A549 (cell line): ENCODE data around the gene PRDX5. TPM values are rescaled to one million over a fixed set of nuclear protein-coding genes. Genes with fewer than 3 reads are reported as not detected.
A peak's percentile ranks its signal among the peaks of the same experiment; 100 is the strongest.

ENCODE experiments used
- ATAC-seq, 2 experiments: fragments of 200-7000 bp in 1 of 2; fragments of >200 bp in 1 of 2; cut with Nextera tagmentation in 1 of 2; cut with Tn5 transposase in 1 of 2; 3 replicates each; pipeline versions ENCODE4 v1.8.0 to v1.9.1; 2018 to 2020; ENCODE audit warnings: mild to moderate bottlenecking in 1 of 2, moderate library complexity in 1 of 2
- CTCF ChIA-PET: fragments of 300-600 bp; sonication (Branson Sonifier 250); formaldehyde crosslinking; extraction: SDS; loops from one replicate; lab custom pipeline; 2021; ENCODE audit warnings: antibody characterized with exemption, inconsistent platforms; lab: Yijun Ruan, JAX
- POLR2A ChIA-PET: fragments of 350-600 bp; formaldehyde crosslinking; extraction: SDS; loops from one replicate; lab custom pipeline; 2021; ENCODE audit warnings: antibody characterized with exemption, inconsistent platforms; lab: Yijun Ruan, JAX
- DNase-seq, 2 experiments: peaks; one replicate each; pipeline versions ENCODE4 v3.0.0 to v3.0.0-alpha.2; 2011 to 2016; ENCODE audit warnings: low read depth in 1 of 2, low spot score in 1 of 2
- FAIRE-seq: peaks from 2 replicates; lab custom pipeline; 2011; peaks lifted over from hg19 to GRCh38; lab: Jason Lieb, UNC
- H3K27ac ChIP-seq, 2 experiments: fragments of >200 bp; sonication (Bioruptor Twin); formaldehyde crosslinking; 3 replicates each; pipeline ENCODE4 v1.5.1; 2016 to 2017
- H3K4me1 ChIP-seq: fragments of >200 bp; sonication (Bioruptor Twin); formaldehyde crosslinking; 3 replicates; pipeline ENCODE4 v1.6.1; 2016
- H3K4me2 ChIP-seq: fragments of >200 bp; sonication (Bioruptor Twin); formaldehyde crosslinking; 3 replicates; pipeline ENCODE4 v1.6.1; 2016
- H3K4me3 ChIP-seq: fragments of >200 bp; sonication (Bioruptor Twin); formaldehyde crosslinking; 3 replicates; pipeline ENCODE4 v1.5.1; 2016
- H3K9me3 ChIP-seq: fragments of >200 bp; sonication (Bioruptor Twin); formaldehyde crosslinking; 3 replicates; pipeline ENCODE4 v1.6.1; 2016
- CEBPB ChIP-seq, 2 experiments: fragments of >200 bp in 1 of 2; sonication (Bioruptor Twin) in 1 of 2; formaldehyde crosslinking in 1 of 2; IDR thresholded peaks; 2 replicates each; pipeline ENCODE4 v1.6.1; 2012 to 2016
- E2F6 ChIP-seq: IDR thresholded peaks from 2 replicates; pipeline ENCODE4 v1.6.1; 2012; ENCODE audit warnings: low read depth, borderline replicate concordance
- EHF ChIP-seq: fragments of 250-450 bp; sonication (Bioruptor Pico); IDR thresholded peaks from 2 replicates; pipeline ENCODE4 v1.5.0; 2020; ENCODE audit warnings: mild to moderate bottlenecking
- GATA3 ChIP-seq: IDR thresholded peaks from 2 replicates; pipeline ENCODE4 v1.6.1; 2012; ENCODE audit warnings: borderline replicate concordance
- HEYL ChIP-seq: fragments of 250-450 bp; sonication (Bioruptor Pico); IDR thresholded peaks from 2 replicates; pipeline ENCODE4 v1.8.0; 2021; ENCODE audit warnings: mild to moderate bottlenecking, moderate library complexity
- HMGXB4 ChIP-seq: fragments of 250-450 bp; sonication (Bioruptor Pico); IDR thresholded peaks from 2 replicates; pipeline ENCODE4 v1.5.0; 2021; ENCODE audit warnings: mild to moderate bottlenecking, moderate library complexity, borderline replicate concordance
- HOXB13 ChIP-seq: fragments of 250-450 bp; sonication (Bioruptor Pico); IDR thresholded peaks from 2 replicates; pipeline ENCODE4 v1.5.0; 2020; ENCODE audit warnings: low read depth, mild to moderate bottlenecking, moderate library complexity
- JUN ChIP-seq, 2 experiments: fragments of >200 bp; sonication (Bioruptor Twin); formaldehyde crosslinking; IDR thresholded peaks; 2 replicates in 1 of 2; 3 replicates in 1 of 2; pipeline ENCODE4 v1.6.1; 2016 to 2017
- KDM1A ChIP-seq: fragments of 200-600 bp; sonication (generic); IDR thresholded peaks from 2 replicates; pipeline ENCODE4 v1.6.1; 2016; ENCODE audit warnings: low read depth, mild to moderate bottlenecking
- KDM5A ChIP-seq: fragments of 200-600 bp; sonication (generic); IDR thresholded peaks from 2 replicates; pipeline ENCODE4 v1.6.1; 2016; ENCODE audit warnings: antibody characterized with exemption, mild to moderate bottlenecking
- MAX ChIP-seq: IDR thresholded peaks from 2 replicates; pipeline ENCODE4 v1.6.1; 2012
- MAZ ChIP-seq: fragments of 150-350 bp; IDR thresholded peaks from 2 replicates; pipeline ENCODE4 v1.6.1; 2014; ENCODE audit warnings: antibody characterized with exemption, low read depth, low read length, borderline replicate concordance
- NFE2L2 ChIP-seq: fragments of 150-350 bp; conservative IDR thresholded peaks from 2 replicates; pipeline ENCODE4 v1.6.1; 2014; ENCODE audit warnings: low read length
- NR3C1 ChIP-seq: fragments of >200 bp; sonication (Bioruptor Twin); formaldehyde crosslinking; IDR thresholded peaks from 3 replicates; pipeline ENCODE4 v1.6.1; 2017
- POLR2A ChIP-seq: IDR thresholded peaks from 2 replicates; pipeline ENCODE4 v1.6.1; 2012; ENCODE audit warnings: mild to moderate bottlenecking, low read length
- POLR2AphosphoS2 ChIP-seq: conservative IDR thresholded peaks from 2 replicates; pipeline ENCODE4 v1.6.1; 2012; ENCODE audit warnings: low read length, improper control_type of control experiment, inconsistent platforms
- RAD21 ChIP-seq, 2 experiments: fragments of >200 bp in 1 of 2; sonication (Bioruptor Twin) in 1 of 2; formaldehyde crosslinking in 1 of 2; IDR thresholded peaks in 1 of 2; conservative IDR thresholded peaks in 1 of 2; 2 replicates in 1 of 2; 3 replicates in 1 of 2; pipeline ENCODE4 v1.6.1; 2012 to 2018; ENCODE audit warnings: inconsistent platforms in 1 of 2
- RCOR1 ChIP-seq: fragments of 150-350 bp; IDR thresholded peaks from 2 replicates; pipeline ENCODE4 v1.6.1; 2014; ENCODE audit warnings: antibody characterized with exemption, low read length, low read depth
- RFX5 ChIP-seq: fragments of 450-650 bp; IDR thresholded peaks from 2 replicates; pipeline ENCODE4 v1.7.1; 2014; ENCODE audit warnings: antibody characterized with exemption, mild to moderate bottlenecking, moderate library complexity
- RNF2 ChIP-seq: fragments of 200-600 bp; sonication (generic); IDR thresholded peaks from 2 replicates; pipeline ENCODE4 v1.6.1; 2016; ENCODE audit warnings: low read depth, mild to moderate bottlenecking, antibody characterized with exemption, moderate library complexity, borderline replicate concordance
- ZC3H11A ChIP-seq: fragments of 450-650 bp; IDR thresholded peaks from 2 replicates; pipeline ENCODE4 v1.6.1; 2014; ENCODE audit warnings: antibody characterized with exemption, mild to moderate bottlenecking
- WGBS: methylation state at CpG from one replicate; pipeline ENCODE4 v1.1.6; 2017; ENCODE audit errors: missing lambda C conversion rate; 5-methylcytosine and 5-hydroxymethylcytosine counted together
- polyA plus RNA-seq, 4 experiments: library from polyadenylated mRNA; depleted of rRNA in 3 of 4; stranded (reverse); fragments of >200 nt; fragmentation: RNase III in 1 of 4; extraction: RNeasy Plus Mini Kit Qiagen cat#74134 plus additional on column Dnase treatment in 1 of 4; gene quantifications; 2 replicates in 3 of 4; 3 replicates in 1 of 4; pipeline ENCODE4 v1.2.3, GENCODE V29; 2011 to 2017

PRDX5 gene
- polyA plus RNA-seq, 2 of the 4 experiments (the other 2 are of a cell fraction) = 377 to 491 TPM

GRCh38 chr11:64349025-64349387, 31.1 kb downstream of the PRDX5 start:
- FAIRE-seq = no peak
- POLR2A ChIA-PET = no interaction called here
- TF ChIP-seq GATA3 = no peak
- peaks cover 8% of the 10 kb centered on the region; the same call in 2 of the 3 replicates for H3K4me1 ChIP-seq
- ATAC-seq = no peak
- no peak overlapping the region for H3K4me3 ChIP-seq
- 90% methylated on average over 7 of the region's 7 CpGs for WGBS
- DNase-seq = no peak
- H3K4me2 ChIP-seq = no peak overlapping the region
- H3K9me3 ChIP-seq = no peaks in the 10 kb centered on the region
- peak overlapping the region in 1 of 2 experiments; percentile 38; a peak in 1 of 6 replicates for H3K27ac ChIP-seq
- CTCF ChIA-PET = interaction anchor here (1.3 to 33.9 kb wide), 3 partner anchors 9 to 39 kb away, joined by 4 to 996 read pairs (median 312); partner anchors contain the start of genes CATSPERZ, ESRRA, PRDX5 and TRMT112

- WGBS = 82% methylated on average over 10 of the region's 11 CpGs
- H3K27ac ChIP-seq = no peak overlapping the region
- no peak overlapping the region for H3K4me2 ChIP-seq
- TF ChIP-seq RAD21 (conservative IDR thresholded peaks at IDR 0.05 in 1 of 2, IDR thresholded peaks at IDR 0.05 in 1 of 2) = no peak
- no peak for TF ChIP-seq EHF (CRISPR knock-in tag)
- no peak for TF ChIP-seq POLR2AphosphoS2
- TF ChIP-seq JUN (IDR thresholded peaks at IDR 0.05) = no peak
- no peak for TF ChIP-seq RNF2
- TF ChIP-seq NR3C1 = no peak
- no peak for TF ChIP-seq HMGXB4 (CRISPR knock-in tag)
- TF ChIP-seq HOXB13 = no peak
- TF ChIP-seq ZC3H11A = no peak
- no peak for TF ChIP-seq POLR2A
- TF ChIP-seq, all 56 proteins: peak for 0
- ATAC-seq = no peak
- no peak for DNase-seq
- no peaks in the 10 kb centered on the region for H3K9me3 ChIP-seq
- peaks cover 10% of the 10 kb centered on the region; the same call in 2 of the 3 replicates for H3K4me1 ChIP-seq
- no peak for FAIRE-seq
- H3K4me3 ChIP-seq = no peak overlapping the region
- CTCF ChIA-PET = interaction anchor here (1.3 to 33.9 kb wide), 4 partner anchors 8 to 39 kb away, joined by 4 to 996 read pairs (median 306); partner anchors contain the start of genes CATSPERZ, CCDC88B, ESRRA and PRDX5
- POLR2A ChIA-PET = no interaction called here
These were observed 31.5 kb downstream of the PRDX5 start for GRCh38 chr11:64349404-64349803.

GRCh38 chr11:64351136-64351631, 33.3 kb downstream of the PRDX5 start:
- FAIRE-seq (no peak), DNase-seq (no peak), ATAC-seq (no peak)
- no peak overlapping the region for H3K27ac ChIP-seq
- H3K4me3 ChIP-seq = no peak overlapping the region
- no peaks in the 10 kb centered on the region for H3K9me3 ChIP-seq
- ChIA-PET CTCF (interaction anchor here (0.6 to 33.9 kb wide), 5 partner anchors 10 to 80 kb away, joined by 3 to 996 read pairs (median 301); partner anchors contain the start of genes CATSPERZ, CCDC88B, ESRRA and PRDX5), POLR2A (no interaction called here)
- no peak overlapping the region for H3K4me2 ChIP-seq
- WGBS = 88% methylated on average over 13 of the region's 18 CpGs
- peaks cover 25% of the 10 kb centered on the region for H3K4me1 ChIP-seq
- TF ChIP-seq KDM5A = no peak
- no peak for TF ChIP-seq GATA3
- no peak for TF ChIP-seq MAZ

GRCh38 chr11:64352099-64352994, 34.4 kb downstream of the PRDX5 start:
- WGBS = 92% methylated on average over 27 of the region's 33 CpGs
- Histone ChIP-seq H3K4me3 (no peak overlapping the region), H3K4me1 (peaks cover 31% of the 10 kb centered on the region), H3K27ac (no peak overlapping the region), H3K9me3 (no peaks in the 10 kb centered on the region), H3K4me2 (no peak overlapping the region)
- ATAC-seq = no peak
- DNase-seq = no peak
- ChIA-PET CTCF (interaction anchor here (0.7 to 33.9 kb wide), 8 partner anchors 11 to 298 kb away, joined by 3 to 996 read pairs (median 22); partner anchors contain the start of genes CATSPERZ, CCDC88B, ESRRA and PLCB3), POLR2A (interaction anchor here (0.7 to 1.4 kb wide), 2 partner anchors 35 to 107 kb away, joined by 3 to 9 read pairs; partner anchors contain the start of genes PRDX5 and TRMT112)
- TF ChIP-seq HOXB13 (no peak), NFE2L2 (no peak), RNF2 (no peak), KDM1A (no peak), MAX (no peak), E2F6 (no peak), HEYL (CRISPR knock-in tag) (no peak), CEBPB (IDR thresholded peaks at IDR 0.05) (no peak), EHF (CRISPR knock-in tag) (no peak), JUN (IDR thresholded peaks at IDR 0.05) (no peak), GATA3 (no peak), POLR2A (no peak), HMGXB4 (CRISPR knock-in tag) (no peak), RFX5 (no peak), RCOR1 (no peak)
- FAIRE-seq = no peak
